HG02642 (cell line): ENCODE measurements around the gene CEACAM16.
"Not testable (repeated sequence)": the region's sequence is repeated elsewhere in the genome, so short reads cannot be mapped to it uniquely, and the experiment has no call there.

Source experiments
- ATAC-seq: cut with Tn5 transposase; IDR thresholded peaks from one replicate; pipeline ENCODE4 v1.9.1; 2021; ENCODE audit warnings: mild to moderate bottlenecking; ENCODE audit not compliant: unreplicated experiment, poor library complexity

CEACAM16 gene

DNA sequence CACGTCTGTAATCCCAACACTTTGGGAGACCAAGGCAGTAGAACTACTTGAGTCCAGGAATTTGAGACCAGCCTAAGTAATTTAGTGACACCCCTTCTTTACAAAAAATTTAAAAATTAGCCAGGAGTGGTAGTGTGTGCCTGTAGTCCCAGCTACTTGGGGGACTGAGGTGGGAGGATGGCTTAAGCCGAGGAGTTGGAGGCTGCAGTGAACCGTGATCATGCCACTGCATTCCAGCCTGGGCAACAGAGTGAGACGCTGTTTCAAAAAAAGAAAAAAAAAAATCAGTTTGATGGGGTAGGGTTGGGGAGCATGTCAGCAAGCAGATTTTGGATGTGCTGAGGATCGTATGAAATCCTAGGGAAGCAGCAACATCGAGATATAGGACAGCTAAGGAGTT is 23.4 kb upstream of the CEACAM16 start:
- ATAC-seq = no peak

- no peak for ATAC-seq
Measured at GRCh38 chr19:44677019-44677811, 21.7 kb upstream of the CEACAM16 start.

DNA sequence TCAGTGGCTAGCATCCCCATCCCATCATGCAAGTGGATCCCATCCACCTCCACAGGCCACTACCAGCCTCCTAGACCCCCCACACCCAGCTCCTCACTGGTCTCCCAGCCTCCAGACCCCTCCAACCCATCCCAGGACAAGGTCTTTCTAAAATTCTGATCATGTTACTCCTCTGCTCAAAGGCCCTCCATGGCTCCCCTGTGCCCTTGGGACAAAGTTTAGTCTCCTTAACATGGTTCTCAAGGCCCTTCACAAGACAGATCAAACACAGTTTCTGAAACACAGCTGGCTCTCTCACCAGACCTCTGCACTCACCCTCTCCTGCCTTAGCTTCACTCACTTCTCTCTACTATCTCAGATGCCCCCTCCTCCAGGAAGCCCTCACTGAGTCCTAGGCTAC is 18.4 kb upstream of the CEACAM16 start:
- no peak for ATAC-seq

- no peak for ATAC-seq
Measured at GRCh38 chr19:44681992-44682790, 16.8 kb upstream of the CEACAM16 start.

DNA sequence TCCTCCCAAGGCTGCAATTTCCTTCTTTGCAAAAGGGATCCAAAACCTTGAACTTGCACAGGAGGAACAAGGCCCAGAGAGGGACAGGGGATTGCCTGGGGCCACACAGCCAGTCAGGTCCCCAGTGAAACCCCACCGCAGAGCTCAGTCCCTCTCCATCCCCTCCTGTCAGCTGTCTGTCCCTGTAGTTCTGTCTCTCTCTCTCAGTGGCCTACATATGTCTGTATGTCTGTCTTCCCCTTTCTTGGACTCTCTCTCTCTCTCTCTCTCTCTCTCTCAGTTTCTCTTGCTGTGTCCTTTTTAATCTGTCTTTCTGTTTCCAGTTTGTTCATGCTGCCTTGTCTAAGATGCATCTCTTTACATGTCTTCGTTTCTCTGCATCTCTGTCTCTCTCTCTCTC is 16.1 kb upstream of the CEACAM16 start:
- no peak for ATAC-seq

GRCh38 chr19:44683434-44684210 is 15.3 kb upstream of the CEACAM16 start:
- no peak for ATAC-seq

DNA sequence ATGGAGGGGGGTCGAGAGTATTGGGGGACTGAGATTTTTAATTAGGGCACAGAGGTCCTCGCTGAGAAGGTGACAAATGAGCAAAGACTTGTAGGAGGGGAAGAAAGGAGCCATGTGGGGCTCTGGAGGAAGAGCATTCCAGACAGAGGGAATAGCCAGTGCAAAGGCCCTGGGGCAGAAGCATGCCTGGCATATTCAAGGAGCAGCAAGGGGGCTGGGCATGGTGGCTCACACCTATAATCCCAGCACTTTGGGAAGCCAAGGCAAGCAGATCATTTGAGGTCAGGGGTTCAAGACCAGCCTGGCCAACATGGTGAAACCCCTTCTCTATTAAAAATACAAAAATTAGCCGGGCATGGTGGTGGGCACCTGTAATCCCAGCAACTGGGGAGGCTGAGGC is 14.6 kb upstream of the CEACAM16 start:
- ATAC-seq = not testable (repeated sequence)

GRCh38 chr19:44684892-44685863 is 13.8 kb upstream of the CEACAM16 start:
- ATAC-seq = no peak

DNA sequence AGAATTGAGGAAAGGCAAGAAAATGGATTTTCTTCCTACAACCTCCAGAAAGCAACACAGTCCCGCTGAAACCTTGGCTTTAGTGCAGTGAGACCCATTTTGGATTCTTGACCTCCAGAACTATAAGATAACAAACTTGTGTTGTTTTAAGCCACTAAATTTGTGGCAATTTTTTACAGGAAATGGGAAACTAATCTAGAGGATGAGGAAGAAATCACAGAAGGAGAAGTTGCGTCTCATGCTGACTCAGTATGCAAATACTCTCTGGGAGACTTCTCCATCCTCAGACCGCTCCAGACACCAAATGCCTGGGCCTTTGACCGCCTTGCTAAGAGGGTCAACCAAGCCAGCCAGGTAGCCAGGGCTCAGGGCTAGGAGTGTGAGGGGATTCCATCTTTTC is 13.1 kb upstream of the CEACAM16 start:
- no peak for ATAC-seq

DNA sequence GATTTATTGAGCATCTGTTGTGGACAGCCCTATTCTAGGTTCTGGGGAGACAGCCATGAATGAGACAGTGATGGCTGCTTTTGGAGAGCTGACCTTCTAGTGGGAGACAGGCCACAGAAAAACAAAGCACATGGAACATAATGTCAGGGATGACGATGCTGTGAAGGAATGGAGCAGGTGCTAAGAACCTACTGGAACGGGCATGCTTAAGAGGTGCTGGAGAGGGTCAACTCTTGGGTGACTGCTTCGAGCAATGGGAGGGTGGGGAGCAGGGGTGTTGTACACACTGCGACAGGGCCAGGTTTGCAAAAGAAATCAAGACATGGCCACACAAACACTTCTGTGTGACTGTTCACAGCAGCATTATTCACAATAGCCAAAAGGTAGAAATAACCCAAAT is 12.1 kb upstream of the CEACAM16 start:
- no peak for ATAC-seq

GRCh38 chr19:44687888-44688287 is 11.1 kb upstream of the CEACAM16 start:
- no peak for ATAC-seq

- ATAC-seq = no peak
Measured at GRCh38 chr19:44689290-44690130, 9.4 kb upstream of the CEACAM16 start.

DNA sequence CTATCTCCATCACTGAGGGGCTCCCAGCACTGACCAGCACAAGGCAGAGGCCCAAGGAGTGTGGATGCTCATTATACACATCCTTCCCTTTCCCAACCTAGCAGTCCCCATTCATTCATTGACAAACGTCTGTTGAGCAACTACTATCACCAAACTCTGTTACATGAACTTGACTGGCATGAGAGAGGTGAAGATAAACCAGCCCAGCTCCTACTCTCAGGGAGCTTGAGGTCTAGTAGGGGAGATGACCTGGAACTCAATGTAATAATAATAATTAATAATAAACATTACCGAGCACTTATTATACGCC is 8.9 kb upstream of the CEACAM16 start:
- ATAC-seq = no peak

DNA sequence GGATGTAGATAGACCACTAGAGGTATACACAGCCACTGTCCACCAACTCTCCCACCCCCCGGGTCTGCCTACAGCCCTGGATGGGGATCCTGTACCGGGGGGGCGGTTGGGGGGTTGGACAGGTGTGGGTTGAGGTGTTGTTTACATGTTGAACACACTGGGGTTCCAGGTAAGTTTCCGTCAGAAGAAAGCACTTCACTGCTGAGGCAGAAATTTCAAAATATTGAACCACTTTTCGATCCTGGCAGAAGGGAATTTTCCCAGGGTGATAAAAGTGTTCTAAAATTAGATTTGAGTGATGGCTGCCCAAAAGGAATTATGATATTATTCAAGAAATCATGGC is 6.6 kb upstream of the CEACAM16 start:
- peak; percentile 14 for ATAC-seq

GRCh38 chr19:44694184-44694579 is 4.8 kb upstream of the CEACAM16 start:
- ATAC-seq = no peak

- no peak for ATAC-seq
Measured at GRCh38 chr19:44696939-44697669, 1.8 kb upstream of the CEACAM16 start.

DNA sequence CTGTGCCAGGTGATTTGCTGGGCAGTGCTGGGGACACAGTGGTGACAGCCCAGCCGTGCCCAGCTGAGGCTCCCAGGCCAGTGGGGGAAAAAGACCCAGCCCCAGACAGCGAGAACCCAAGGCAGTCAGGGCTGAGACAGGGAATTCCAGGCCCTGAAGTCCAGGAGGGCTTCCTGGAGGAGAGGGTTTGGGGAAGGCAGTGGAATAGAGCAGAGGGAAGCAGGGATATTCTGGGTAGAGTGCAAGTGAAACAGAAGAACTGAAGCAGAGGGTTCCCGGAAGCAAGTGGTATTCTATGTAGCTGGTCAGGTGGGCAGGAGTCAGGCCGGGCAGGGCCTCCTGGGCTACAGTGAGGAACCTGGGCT is 1.3 kb upstream of the CEACAM16 start:
- ATAC-seq = no peak

DNA sequence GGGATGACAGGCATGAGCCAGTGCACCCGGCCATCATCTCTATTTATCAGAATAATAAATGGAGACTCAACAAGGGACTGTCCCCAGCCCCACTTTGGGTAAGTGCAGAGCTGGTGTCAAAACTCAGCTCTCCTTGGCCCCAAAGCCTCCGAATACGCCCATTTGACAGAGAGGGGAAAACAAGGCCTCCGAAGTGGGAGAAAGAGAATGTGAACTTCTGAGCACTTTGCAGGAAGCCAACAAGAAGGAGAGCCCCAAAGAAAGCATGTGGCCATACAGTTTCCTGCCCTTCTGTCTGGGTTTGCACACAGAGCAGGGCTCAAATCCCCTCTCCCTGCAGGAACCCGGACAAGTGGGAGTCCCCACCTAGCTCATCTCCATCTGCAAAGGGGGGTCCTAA is 1.6 kb downstream of the CEACAM16 start:
- ATAC-seq = no peak

- no peak for ATAC-seq
Measured at GRCh38 chr19:44701228-44701627, 2.3 kb downstream of the CEACAM16 start.
